ENCODE measurements around the gene TOM1. TPM values are rescaled to one million over a fixed set of nuclear protein-coding genes. Genes with fewer than 3 reads are reported as not detected.

The TOM1 gene
- total and polyA plus RNA-seq, 2 donors (not counting 1 experiment from before 2014, with no cell fraction given), result 25.3 to 53.2 TPM

DNA sequence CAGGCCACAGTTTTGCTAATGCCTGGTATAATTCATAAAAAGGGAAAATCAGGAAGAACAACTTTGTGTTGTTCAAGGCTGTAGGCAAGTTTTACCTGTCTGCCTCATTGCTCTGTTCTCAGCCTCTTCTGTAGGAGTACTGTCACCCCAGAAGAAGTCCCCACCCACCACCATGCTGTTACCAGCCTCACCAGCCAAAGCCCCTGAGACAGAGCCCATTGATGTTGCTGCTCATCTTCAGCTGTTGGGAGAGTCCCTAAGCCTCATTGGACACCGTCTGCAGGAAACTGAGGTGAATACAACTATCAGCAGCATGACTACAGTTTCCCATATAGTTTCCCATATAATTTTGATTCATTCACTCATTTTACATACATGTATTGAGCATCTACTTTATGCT lies 11.6 kb upstream of the TOM1 start:
- TF ChIP-seq, protein P1, sequence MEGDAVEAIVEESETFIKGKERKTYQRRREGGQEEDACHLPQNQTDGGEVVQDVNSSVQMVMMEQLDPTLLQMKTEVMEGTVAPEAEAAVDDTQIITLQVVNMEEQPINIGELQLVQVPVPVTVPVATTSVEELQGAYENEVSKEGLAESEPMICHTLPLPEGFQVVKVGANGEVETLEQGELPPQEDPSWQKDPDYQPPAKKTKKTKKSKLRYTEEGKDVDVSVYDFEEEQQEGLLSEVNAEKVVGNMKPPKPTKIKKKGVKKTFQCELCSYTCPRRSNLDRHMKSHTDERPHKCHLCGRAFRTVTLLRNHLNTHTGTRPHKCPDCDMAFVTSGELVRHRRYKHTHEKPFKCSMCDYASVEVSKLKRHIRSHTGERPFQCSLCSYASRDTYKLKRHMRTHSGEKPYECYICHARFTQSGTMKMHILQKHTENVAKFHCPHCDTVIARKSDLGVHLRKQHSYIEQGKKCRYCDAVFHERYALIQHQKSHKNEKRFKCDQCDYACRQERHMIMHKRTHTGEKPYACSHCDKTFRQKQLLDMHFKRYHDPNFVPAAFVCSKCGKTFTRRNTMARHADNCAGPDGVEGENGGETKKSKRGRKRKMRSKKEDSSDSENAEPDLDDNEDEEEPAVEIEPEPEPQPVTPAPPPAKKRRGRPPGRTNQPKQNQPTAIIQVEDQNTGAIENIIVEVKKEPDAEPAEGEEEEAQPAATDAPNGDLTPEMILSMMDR (IDR thresholded peaks at IDR 0.05), result no peak
- TF ChIP-seq EZH2 (IDR thresholded peaks at IDR 0.05; ENCODE audit: borderline replicate concordance, insufficient read depth, low read depth, low read length, poor library complexity, severe bottlenecking), result no peak
- ATAC-seq (ENCODE audit: low read depth), result no peak
- Mint-ChIP-seq H3K9me3 (ENCODE audit: insufficient read depth) (no peaks in the 10 kb centered on the region), H3K27ac (no peak overlapping the region), H3K27me3 (no peaks in the 10 kb centered on the region), H3K4me3 (no peak overlapping the region), H3K4me1 (no peaks in the 10 kb centered on the region)
- no peak overlapping the region for H2AFZ ChIP-seq (ENCODE audit: insufficient read depth, low read depth, low read length, poor library complexity, severe bottlenecking)
- no peak overlapping the region for H3K4me3 ChIP-seq (ENCODE audit: control extremely low read depth in 1 of 5, extremely low read depth in 1 of 5, insufficient read depth in 1 of 5, low read depth in 2 of 5, low read length in 4 of 5)
- H3K79me2 ChIP-seq (ENCODE audit: control insufficient read depth, insufficient read depth, low read length), result no peaks in the 10 kb centered on the region
- H3K27me3 ChIP-seq (replicated peaks in 1 of 4; ENCODE audit: control extremely low read depth in 1 of 4, control insufficient read depth in 3 of 4, insufficient read depth in 4 of 4, low read length in 3 of 4), result no peaks in the 10 kb centered on the region
- intact Hi-C loops (cut with micrococcal nuclease), result no loop called here
- WGBS (ENCODE audit: insufficient coverage), result 100% methylated on average over 1 of the region's 1 CpG
- peaks cover 15 to 56% of the 10 kb centered on the region in 2 experiments for H3K36me3 ChIP-seq (replicated peaks in 1 of 2; ENCODE audit: control extremely low read depth in 1 of 2, control insufficient read depth in 1 of 2, extremely low read depth in 1 of 2, insufficient read depth in 2 of 2, low read length in 1 of 2)
- H3K27ac ChIP-seq (ENCODE audit: low read length in 2 of 2), result no peak overlapping the region
- no peaks in the 10 kb centered on the region for H3K9me3 ChIP-seq (ENCODE audit: control extremely low read depth in 1 of 3, control insufficient read depth in 2 of 3, insufficient read depth in 1 of 3, low read length in 2 of 3)
- no peak overlapping the region for H3K4me2 ChIP-seq (replicated peaks; ENCODE audit: low read depth, low read length, poor library complexity, severe bottlenecking)
- POLR2A ChIA-PET, result no interaction called here
- no peak for DNase-seq
- no peaks in the 10 kb centered on the region for H3K4me1 ChIP-seq (ENCODE audit: control insufficient read depth in 2 of 2, insufficient read depth in 2 of 2, low read length in 2 of 2)
- CTCF ChIA-PET, result no interaction called here
- H3K9ac ChIP-seq (ENCODE audit: low read length), result no peak overlapping the region
- no peaks in the 10 kb centered on the region for H4K20me1 ChIP-seq (ENCODE audit: control insufficient read depth, insufficient read depth, low read length, poor library complexity, severe bottlenecking)

DNA sequence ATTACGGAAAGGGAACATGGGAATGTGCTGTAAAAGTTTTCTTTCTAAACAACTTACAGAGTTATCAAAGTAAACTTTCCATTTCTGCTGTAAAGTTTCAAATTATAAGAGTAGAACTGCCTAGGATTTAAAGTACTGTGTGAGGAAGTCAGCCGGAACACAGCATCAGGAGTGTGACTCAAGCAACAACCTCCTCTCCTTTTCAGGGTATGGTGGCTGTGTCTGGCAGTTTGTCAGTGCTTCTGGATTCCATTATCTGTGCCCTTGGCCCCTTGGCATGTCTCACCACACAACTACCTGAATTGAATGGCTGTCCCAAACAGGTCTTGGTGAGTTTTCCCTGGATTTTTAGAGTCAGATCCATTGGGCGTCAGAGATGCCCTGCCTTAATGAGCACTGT lies 6.9 kb upstream of the TOM1 start:
- POLR2A ChIA-PET, result no interaction called here
- no peaks in the 10 kb centered on the region for H3K4me1 Mint-ChIP-seq
- CTCF ChIA-PET, result no interaction called here
- Histone ChIP-seq H3K27me3 (replicated peaks in 1 of 4; ENCODE audit: control extremely low read depth in 1 of 4, control insufficient read depth in 3 of 4, insufficient read depth in 4 of 4, low read length in 3 of 4) (no peaks in the 10 kb centered on the region), H3K27ac (ENCODE audit: low read length in 2 of 2) (no peak overlapping the region), H2AFZ (ENCODE audit: insufficient read depth, low read depth, low read length, poor library complexity, severe bottlenecking) (no peak overlapping the region), H3K9me3 (ENCODE audit: control extremely low read depth in 1 of 3, control insufficient read depth in 2 of 3, insufficient read depth in 1 of 3, low read length in 2 of 3) (no peaks in the 10 kb centered on the region), H3K36me3 (replicated peaks in 1 of 2; ENCODE audit: control extremely low read depth in 1 of 2, control insufficient read depth in 1 of 2, extremely low read depth in 1 of 2, insufficient read depth in 2 of 2, low read length in 1 of 2) (peaks cover 15 to 39% of the 10 kb centered on the region in 2 experiments), H4K20me1 (ENCODE audit: control insufficient read depth, insufficient read depth, low read length, poor library complexity, severe bottlenecking) (no peaks in the 10 kb centered on the region), H3K9ac (ENCODE audit: low read length) (no peak overlapping the region), H3K4me3 (ENCODE audit: control extremely low read depth in 1 of 5, extremely low read depth in 1 of 5, insufficient read depth in 1 of 5, low read depth in 2 of 5, low read length in 4 of 5) (no peak overlapping the region), H3K4me2 (replicated peaks; ENCODE audit: low read depth, low read length, poor library complexity, severe bottlenecking) (no peak overlapping the region), H3K79me2 (ENCODE audit: control insufficient read depth, insufficient read depth, low read length) (no peaks in the 10 kb centered on the region), H3K4me1 (ENCODE audit: control insufficient read depth in 2 of 2, insufficient read depth in 2 of 2, low read length in 2 of 2) (no peaks in the 10 kb centered on the region)
- no peaks in the 10 kb centered on the region for H3K9me3 Mint-ChIP-seq (ENCODE audit: insufficient read depth)
- intact Hi-C loops (cut with micrococcal nuclease), result no loop called here
- TF ChIP-seq EZH2 (IDR thresholded peaks at IDR 0.05; ENCODE audit: borderline replicate concordance, insufficient read depth, low read depth, low read length, poor library complexity, severe bottlenecking), result no peak
- TF ChIP-seq, protein P1 (IDR thresholded peaks at IDR 0.05), result no peak
- H3K27ac Mint-ChIP-seq, result no peak overlapping the region
- no peak for DNase-seq
- 94% methylated on average over 2 of the region's 3 CpGs for WGBS (ENCODE audit: insufficient coverage)
- no peak for ATAC-seq (ENCODE audit: low read depth)
- no peak overlapping the region for H3K4me3 Mint-ChIP-seq
- no peaks in the 10 kb centered on the region for H3K27me3 Mint-ChIP-seq

All from B cell (primary cell).